ENCODE measurements around the gene CACNA2D3.

CACNA2D3 gene

DNA sequence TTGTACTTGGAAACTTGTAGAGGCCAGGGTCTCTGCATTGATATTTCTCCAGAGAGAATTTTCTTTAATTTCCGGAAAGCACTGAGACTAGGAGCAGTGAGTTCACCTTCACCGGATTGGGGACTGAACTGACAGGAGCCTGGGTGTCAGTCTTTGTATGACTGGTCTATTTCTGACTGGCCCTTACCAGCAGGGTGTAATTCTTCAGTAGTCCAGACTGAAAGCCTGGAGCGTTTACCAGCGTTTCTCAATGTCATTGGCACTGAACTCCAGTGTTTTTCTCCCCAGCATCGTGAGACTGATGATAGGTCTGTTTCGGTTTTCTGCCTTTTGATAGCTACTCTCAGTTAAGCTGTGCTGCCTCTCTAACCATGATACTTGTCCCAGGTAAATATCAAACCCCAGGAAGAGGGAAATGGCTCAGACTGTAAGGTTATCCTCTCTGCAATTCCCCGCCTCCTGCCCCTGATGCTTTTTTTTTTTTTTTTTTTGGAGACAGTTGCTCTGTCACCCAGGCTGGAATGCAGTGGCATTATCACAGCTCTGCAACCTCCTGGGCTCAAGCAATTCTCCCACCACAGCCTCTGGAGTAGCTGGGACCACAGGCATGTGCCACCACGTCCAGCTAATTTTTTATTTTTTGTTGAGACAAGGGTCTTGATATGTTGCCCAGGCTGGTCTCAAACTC is 103.6 kb downstream of the CACNA2D3 start:
- DNase-seq = no peak

DNA sequence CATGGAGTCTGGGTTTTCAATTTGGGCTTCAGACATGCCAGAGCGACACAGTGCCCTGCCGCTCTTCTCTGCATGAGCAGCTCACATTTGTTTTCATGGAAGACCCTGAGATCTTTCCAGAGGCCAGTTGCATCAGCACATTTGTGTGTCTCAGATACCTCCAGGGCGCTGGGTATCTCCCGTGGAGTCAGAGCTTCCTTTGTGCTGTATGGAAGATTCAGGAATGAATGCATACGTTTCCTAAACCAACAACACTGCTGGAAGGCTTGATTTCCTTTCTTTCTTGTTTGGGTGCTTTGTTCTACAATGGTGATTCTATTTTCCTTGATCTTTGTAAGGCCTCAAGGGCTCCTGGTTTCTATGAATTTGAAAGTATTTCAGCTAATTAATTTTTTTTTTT is 106.5 kb downstream of the CACNA2D3 start:
- no peak for DNase-seq

DNA sequence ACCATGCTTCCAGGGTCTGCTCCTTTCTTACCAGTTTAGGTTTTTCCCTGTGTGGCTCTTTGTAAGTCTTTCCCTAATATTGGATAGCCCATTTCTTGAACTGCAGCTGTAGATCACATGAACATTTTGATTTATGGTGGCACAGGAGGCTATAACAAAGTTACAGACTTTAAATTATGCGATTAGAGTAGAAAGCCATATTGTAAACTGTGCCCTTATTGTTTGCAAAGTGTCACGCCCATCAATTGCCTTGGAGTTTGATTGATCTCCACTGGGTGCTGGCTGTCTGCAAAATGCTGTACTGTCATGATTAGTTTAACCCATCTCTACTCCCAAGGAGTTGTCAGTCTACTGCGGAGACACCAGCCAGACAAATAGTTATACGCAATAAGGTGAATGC is 110.3 kb downstream of the CACNA2D3 start:
- DNase-seq = no peak

DNA sequence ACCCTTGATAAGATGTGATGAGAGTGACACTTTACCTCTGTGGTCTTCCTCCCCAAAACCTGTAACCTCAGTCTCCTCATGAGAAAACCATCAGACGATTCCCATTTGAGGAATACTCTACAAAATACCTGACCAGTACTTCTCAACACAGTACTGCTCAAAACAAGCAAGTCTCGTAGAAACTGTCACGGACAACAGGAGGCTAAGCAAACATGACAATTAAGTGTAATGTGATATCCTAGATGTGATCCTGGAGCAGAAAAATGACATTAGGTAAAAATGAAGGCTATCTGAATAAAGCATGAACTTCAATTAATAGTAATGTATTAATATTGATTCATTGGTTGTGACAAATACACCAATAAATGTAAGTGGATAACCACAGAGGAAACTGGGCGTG is 113.6 kb downstream of the CACNA2D3 start:
- DNase-seq = no peak

DNA sequence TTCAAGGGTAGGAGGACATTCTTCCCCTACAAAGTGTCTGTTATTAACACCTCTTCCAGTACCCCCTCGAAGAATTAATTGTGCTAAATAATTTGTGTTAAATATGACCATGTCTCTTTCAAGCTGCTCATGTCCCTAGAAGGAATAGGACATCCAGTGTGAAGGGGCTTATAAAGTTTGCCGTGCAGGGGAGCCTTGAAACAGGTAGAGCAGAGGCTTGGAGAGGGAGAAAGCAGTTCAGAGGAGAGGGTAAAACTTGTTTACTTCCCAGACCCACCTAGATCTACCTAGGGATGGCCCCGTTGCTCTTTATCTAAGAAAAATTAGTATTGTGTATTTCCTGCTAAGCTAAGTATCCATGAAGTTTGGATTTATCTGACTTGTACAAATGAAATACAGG is 114.8 kb downstream of the CACNA2D3 start:
- DNase-seq = no peak

- no peak for DNase-seq
These were observed 115.6 kb downstream of the CACNA2D3 start for GRCh38 chr3:54237788-54238502.

DNA sequence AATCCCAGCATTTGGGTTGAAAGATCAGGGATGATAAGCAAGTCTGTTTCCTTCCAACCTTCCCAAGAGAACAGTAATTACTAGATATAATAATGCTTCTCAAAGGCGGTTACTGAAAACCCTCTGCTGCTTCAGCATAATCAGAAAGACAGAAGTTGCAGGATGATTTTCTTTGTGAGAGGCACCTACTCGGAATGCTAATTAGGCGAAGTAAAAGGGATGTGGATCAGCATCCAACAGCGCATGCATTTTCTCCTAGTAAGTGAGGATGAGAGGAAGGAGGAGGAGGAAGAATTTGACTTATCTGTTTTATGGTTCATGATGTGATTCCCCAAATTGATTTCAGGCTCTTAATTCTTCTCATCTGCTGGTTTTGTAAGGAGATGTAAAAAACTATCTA is 118.0 kb downstream of the CACNA2D3 start:
- no peak for DNase-seq

DNA sequence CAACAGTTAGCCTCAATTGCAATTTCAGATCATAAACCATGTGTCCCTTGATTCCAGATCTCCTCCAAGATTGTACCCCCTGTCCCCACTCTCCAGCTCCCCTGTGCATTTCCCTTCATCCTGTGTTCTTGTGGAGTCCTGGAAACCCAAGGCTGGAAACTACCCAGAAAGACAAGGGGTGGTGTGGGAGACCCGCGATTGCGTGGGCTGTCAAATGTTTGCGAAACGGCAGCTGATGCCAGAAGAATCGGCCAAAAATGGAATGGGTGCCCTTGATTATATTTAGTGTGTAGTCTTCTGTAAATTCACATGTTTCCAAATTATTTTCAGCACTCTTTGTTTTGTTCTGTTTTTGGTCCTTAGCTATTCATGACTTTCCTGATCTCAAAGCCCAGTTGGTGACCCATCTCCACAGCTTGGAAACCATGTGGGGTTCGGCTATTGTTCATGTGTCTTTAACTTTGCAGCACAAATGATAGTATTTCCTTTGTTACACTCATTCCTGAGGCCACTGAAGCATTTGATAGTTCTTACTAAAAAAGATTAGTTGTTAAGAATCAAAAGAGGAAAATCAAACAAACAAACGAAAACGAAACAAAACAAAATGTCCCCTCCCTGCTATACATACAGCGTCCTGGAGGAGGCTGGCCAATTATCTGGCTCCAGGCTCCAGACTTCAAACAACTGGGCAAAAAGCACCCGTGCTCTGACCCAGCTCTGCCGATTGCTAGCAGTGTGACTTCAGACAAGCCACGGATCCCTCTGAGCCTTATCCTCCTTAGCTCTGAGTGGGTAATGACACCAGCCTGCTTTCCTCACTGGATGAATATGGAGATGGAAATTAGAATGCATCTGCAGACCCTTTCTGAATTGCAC is 120.9 kb downstream of the CACNA2D3 start:
- no peak for DNase-seq

- no peak for DNase-seq
These were observed 121.8 kb downstream of the CACNA2D3 start for GRCh38 chr3:54243960-54244682.

DNA sequence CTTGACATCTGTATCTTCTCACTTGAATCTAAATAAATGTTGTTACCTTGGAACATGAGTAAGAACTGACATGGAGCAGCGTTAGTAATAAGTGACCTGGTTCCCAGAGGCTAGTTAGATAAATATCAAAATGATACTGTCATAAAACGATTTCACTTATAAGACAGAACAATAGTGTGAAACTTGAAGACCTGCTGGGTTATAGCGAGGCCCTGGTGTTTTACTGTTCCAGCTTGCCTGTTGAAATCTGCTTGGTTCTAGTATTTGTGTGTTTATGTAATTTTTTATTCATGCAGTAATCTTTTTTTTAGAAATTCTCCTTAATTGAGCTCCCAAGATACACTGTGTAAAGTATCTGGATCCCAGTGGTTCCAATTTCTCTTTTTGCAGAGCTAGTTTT is 129.4 kb downstream of the CACNA2D3 start:
- no peak for DNase-seq

DNA sequence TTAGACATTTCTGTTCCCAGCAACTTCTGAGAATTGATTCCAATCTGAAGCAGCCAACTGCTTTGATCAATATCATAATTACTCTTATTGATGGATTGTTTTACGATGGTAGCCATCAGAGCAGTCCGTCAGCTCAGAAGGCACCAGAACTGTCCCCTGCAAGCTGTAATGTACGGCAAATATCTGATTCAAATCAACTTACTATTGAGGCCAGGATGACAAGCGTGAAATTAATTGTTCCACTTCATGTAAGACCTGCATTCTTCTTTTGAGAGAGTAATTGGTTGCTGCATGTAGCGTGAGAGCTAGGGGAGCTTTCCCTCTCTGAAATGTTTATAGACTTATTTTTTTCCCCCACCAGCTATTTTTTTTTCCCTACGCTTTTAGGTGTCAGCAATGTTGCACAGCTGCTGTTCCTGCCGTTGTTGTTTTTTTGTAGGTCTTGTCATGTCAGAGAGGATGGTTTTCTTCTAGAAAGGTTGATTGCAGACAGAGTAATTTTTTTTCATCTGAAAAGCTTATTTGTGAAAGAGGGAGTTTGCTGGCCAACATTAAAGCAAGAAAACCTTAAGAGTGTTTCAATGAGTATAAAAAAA is 134.9 kb downstream of the CACNA2D3 start:
- no peak for DNase-seq

DNA sequence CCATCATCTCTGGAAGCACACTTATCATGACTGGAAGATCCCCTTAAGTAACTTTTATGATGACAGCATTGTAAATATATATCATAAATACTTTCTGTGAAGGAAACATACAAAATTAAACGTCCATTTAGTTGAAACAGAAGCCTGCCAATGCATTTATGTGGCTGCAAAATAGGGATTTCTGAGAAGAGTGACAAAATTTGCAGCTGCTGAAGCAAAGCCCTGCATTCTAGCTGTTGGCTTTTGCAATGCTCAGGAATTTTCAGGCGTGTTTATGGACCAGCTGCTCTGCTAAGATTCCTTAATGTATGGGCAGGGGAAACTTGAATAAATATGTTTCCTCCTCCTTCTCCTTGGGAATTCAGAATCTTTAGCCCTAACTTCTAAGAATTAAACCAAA is 137.3 kb downstream of the CACNA2D3 start:
- no peak for DNase-seq

- no peak for DNase-seq
These were observed 138.8 kb downstream of the CACNA2D3 start for GRCh38 chr3:54261141-54261540.

GRCh38 chr3:54262541-54262940 is 140.2 kb downstream of the CACNA2D3 start:
- DNase-seq = no peak

- no peak for DNase-seq
These were observed 140.6 kb downstream of the CACNA2D3 start for GRCh38 chr3:54262946-54263345.

GRCh38 chr3:54264050-54264449 is 141.7 kb downstream of the CACNA2D3 start:
- DNase-seq = no peak

GRCh38 chr3:54270816-54271526 is 148.6 kb downstream of the CACNA2D3 start:
- no peak for DNase-seq

GRCh38 chr3:54273791-54274190 is 151.4 kb downstream of the CACNA2D3 start:
- no peak for DNase-seq

GRCh38 chr3:54274607-54275006 is 152.3 kb downstream of the CACNA2D3 start:
- no peak for DNase-seq

GRCh38 chr3:54279005-54279583 is 156.7 kb downstream of the CACNA2D3 start:
- no peak for DNase-seq

GRCh38 chr3:54283470-54283869 is 161.1 kb downstream of the CACNA2D3 start:
- DNase-seq = no peak

DNA sequence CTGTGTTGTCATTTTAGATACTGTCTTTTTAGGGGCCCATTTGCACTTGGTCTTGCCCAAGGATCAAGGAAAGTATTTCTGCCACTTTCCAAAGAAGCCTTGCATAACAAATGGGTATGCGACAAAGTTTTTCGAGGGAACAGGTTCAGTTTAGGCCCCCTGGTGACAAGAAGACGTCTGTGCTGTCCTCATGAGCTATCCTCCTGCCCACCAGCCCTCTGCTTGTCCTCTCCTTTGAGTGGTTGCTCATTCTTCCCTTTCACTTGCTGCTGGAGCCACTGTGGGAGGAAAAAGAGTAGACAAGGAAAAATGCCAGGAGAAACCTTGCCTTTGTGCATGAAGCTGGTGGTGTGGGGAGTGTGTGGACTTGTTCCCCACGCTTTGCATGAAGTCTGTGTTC is 171.9 kb downstream of the CACNA2D3 start:
- DNase-seq = no peak
